HFFc6 (cell line): ENCODE measurements around the gene ZNF280D. TPM values are rescaled to one million over a fixed set of nuclear protein-coding genes. Genes with fewer than 3 reads are reported as not detected.
A peak's percentile ranks its signal among the peaks of the same experiment; 100 is the strongest.

ENCODE experiments used
- DNase-seq: peaks from one replicate; pipeline ENCODE4 v3.0.0-alpha.2; 2018
- H3K27ac Mint-ChIP-seq: 2 replicates; pipeline ENCODE4 v1.8.0; 2020; ENCODE audit warnings: mild to moderate bottlenecking, mixed read lengths
- H3K27me3 Mint-ChIP-seq: 2 replicates; pipeline ENCODE4 v1.8.0; 2021; ENCODE audit warnings: mild to moderate bottlenecking, moderate library complexity, mixed read lengths; ENCODE audit not compliant: insufficient read depth
- H3K36me3 Mint-ChIP-seq: 2 replicates; pipeline ENCODE4 v1.8.0; 2021; ENCODE audit warnings: low read depth, mixed read lengths
- H3K4me1 Mint-ChIP-seq: 2 replicates; pipeline ENCODE4 v1.8.0; 2020; ENCODE audit warnings: low read depth, mixed read lengths
- H3K4me3 Mint-ChIP-seq: 2 replicates; pipeline ENCODE4 v1.8.0; 2020; ENCODE audit warnings: mild to moderate bottlenecking, moderate library complexity, mixed read lengths
- H3K9me3 Mint-ChIP-seq: 2 replicates; pipeline ENCODE4 v1.8.0; 2020; ENCODE audit warnings: mild to moderate bottlenecking, mixed read lengths
- CTCF ChIP-seq: fragments of 200-600 bp; sonication (generic); IDR thresholded peaks from 2 replicates; pipeline ENCODE4 v1.5.0; 2021; ENCODE audit warnings: antibody characterized with exemption, mild to moderate bottlenecking
- total RNA-seq, 6 experiments: library from RNA; stranded (reverse); fragmentation: NEBNext Ultra II Directional; extraction: Animal tissue kit (Norgen Biotek cat#: 25700); gene quantifications; 2 replicates in 1 of 6; 3 replicates in 5 of 6; pipeline ENCODE4 v1.2.3, GENCODE V29; 2021

Gene ZNF280D
- total RNA-seq, 6 experiments from 2014 or later, result 21.8 to 29.6 (median 25.5) TPM

GRCh38 chr15:56736881-56737707, 3.8 kb upstream of the ZNF280D start:
- Mint-ChIP-seq H3K4me1 (peaks cover 7% of the 10 kb centered on the region), H3K36me3 (no peaks in the 10 kb centered on the region), H3K4me3 (no peak overlapping the region), H3K27ac (no peak overlapping the region), H3K9me3 (no peaks in the 10 kb centered on the region), H3K27me3 (peaks cover 3% of the 10 kb centered on the region; the same call in 1 of the 2 replicates)
- TF ChIP-seq CTCF, result no peak
- no peak for DNase-seq

- no peak overlapping the region for H3K4me3 Mint-ChIP-seq
- TF ChIP-seq CTCF, result no peak
- H3K36me3 Mint-ChIP-seq, result peaks cover 3% of the 10 kb centered on the region; the same call in 1 of the 2 replicates
- peaks cover 3% of the 10 kb centered on the region; the same call in 1 of the 2 replicates for H3K27me3 Mint-ChIP-seq
- peak; percentile 64 for DNase-seq
- H3K27ac Mint-ChIP-seq, result no peak overlapping the region
- peaks cover 15% of the 10 kb centered on the region for H3K4me1 Mint-ChIP-seq
- H3K9me3 Mint-ChIP-seq, result no peaks in the 10 kb centered on the region
Observed at GRCh38 chr15:56736308-56736707, 3.0 kb upstream of the ZNF280D start.

- Mint-ChIP-seq H3K4me1 (peaks cover 22% of the 10 kb centered on the region), H3K27ac (no peak overlapping the region), H3K36me3 (peaks cover 10% of the 10 kb centered on the region; the same call in 1 of the 2 replicates), H3K9me3 (no peaks in the 10 kb centered on the region), H3K27me3 (peaks cover under 1% of the 10 kb centered on the region; the same call in 1 of the 2 replicates), H3K4me3 (no peak overlapping the region)
- no peak for DNase-seq
- TF ChIP-seq CTCF, result no peak
Observed at GRCh38 chr15:56735589-56735988, 2.3 kb upstream of the ZNF280D start.

GRCh38 chr15:56734013-56734635, 815 bp upstream of the ZNF280D start:
- Mint-ChIP-seq H3K4me1 (peaks cover 31% of the 10 kb centered on the region), H3K9me3 (no peaks in the 10 kb centered on the region), H3K27ac (peak overlapping the region; percentile 36; the same call in 1 of the 2 replicates), H3K36me3 (peaks cover 12% of the 10 kb centered on the region; the same call in 1 of the 2 replicates), H3K4me3 (peak overlapping the region; percentile 54), H3K27me3 (no peaks in the 10 kb centered on the region)
- TF ChIP-seq CTCF, result no peak
- no peak for DNase-seq

- TF ChIP-seq CTCF, result no peak
Observed at GRCh38 chr15:56732886-56733135, 498 bp downstream of the ZNF280D start.

More at GRCh38 chr15:56732886-56733135, 498 bp downstream of the ZNF280D start:
- Mint-ChIP-seq H3K27me3 (no peaks in the 10 kb centered on the region), H3K4me3 (peak overlapping the region; percentile 99), H3K27ac (peak overlapping the region; percentile 100), H3K4me1 (peaks cover 34% of the 10 kb centered on the region), H3K36me3 (peaks cover 18% of the 10 kb centered on the region; the same call in 1 of the 2 replicates), H3K9me3 (no peaks in the 10 kb centered on the region)
- DNase-seq, result no peak
